ENCODE data around the gene SORCS3. TPM values are rescaled to one million over a fixed set of nuclear protein-coding genes. Genes with fewer than 3 reads are reported as not detected.

SORCS3 gene
- total RNA-seq, 1 donor from 2014 or later, result not detected

DNA sequence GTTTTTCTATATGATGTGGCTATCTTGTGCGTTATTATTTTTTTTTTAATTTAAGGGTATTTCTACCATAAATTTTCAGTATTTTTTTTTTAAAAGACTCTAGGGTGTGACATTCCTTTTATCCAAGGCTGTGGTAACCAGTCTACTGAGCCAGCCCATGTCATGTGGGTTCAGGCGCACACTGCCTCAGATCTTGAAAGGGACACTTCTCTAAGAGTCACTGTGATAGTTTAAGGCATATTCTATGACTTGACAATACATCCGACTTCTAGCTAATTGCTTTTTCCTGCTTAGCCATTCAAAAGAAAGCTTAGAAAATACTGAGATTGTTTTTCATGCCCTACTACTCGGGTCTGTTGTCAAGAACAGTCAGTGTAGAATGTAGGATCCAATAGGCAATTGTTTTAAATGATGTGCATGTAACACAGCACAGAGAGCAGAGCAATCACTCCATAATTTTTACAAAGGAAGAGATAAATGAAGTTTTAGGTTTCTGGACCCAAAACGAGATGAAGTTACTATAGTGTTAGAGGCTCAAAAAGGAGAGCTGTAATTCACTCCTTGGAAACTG is 263.7 kb downstream of the SORCS3 start:
- H3K4me3 Mint-ChIP-seq, result no peak overlapping the region
- no peaks in the 10 kb centered on the region for H3K9me3 Mint-ChIP-seq
- H3K36me3 Mint-ChIP-seq (ENCODE audit: low read depth), result no peaks in the 10 kb centered on the region
- H3K27ac Mint-ChIP-seq, result no peak overlapping the region
- intact Hi-C loops (cut with micrococcal nuclease), result no loop called here
- no peaks in the 10 kb centered on the region for H3K27me3 Mint-ChIP-seq (ENCODE audit: insufficient read depth)
- H3K4me1 Mint-ChIP-seq (ENCODE audit: low read depth), result no peaks in the 10 kb centered on the region
- no peak for DNase-seq (ENCODE audit: low spot score)

DNA sequence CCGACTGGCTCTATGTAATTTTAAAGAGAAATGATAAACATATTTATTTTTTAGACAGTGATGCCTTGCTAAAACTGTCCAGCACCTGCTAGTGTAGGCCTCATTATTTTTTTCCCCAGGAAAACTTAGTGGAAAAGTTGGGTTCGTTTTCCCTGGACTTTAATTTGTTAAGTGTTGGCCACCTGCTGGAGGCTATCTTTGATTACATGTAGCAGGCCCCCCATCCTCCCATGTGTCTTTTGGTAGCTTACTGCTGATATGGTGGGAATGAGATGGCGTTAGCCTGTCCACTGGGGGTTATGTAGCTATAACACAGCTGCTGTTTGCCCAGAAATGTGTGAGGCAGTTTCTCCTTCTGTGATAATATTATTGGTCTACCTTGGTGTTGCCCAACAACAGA is 265.0 kb downstream of the SORCS3 start:
- H3K9me3 Mint-ChIP-seq, result no peaks in the 10 kb centered on the region

DNA sequence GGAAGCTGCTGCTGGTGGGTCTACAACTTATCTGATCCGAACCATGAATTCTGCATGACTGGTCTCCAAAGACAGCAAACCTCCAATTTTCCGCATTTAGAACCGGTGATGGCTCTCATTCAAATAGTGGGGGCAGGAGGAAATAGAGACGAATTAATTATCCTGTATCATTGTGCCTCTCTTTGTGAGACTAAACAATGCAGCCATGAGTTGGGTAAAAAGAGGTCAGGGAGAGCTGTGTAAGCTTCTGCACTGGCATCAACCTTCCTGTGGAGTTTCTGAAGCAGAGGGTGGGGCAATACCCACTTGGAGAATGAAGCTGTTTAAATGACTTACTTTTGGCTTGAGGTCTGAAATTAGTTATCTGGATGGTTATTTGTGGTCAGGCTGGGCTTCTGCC is 266.4 kb downstream of the SORCS3 start:
- no peaks in the 10 kb centered on the region for H3K36me3 Mint-ChIP-seq (ENCODE audit: low read depth)
- H3K9me3 Mint-ChIP-seq, result no peaks in the 10 kb centered on the region
- H3K27me3 Mint-ChIP-seq (ENCODE audit: insufficient read depth), result no peaks in the 10 kb centered on the region
- H3K4me1 Mint-ChIP-seq (ENCODE audit: low read depth), result no peaks in the 10 kb centered on the region
- no peak for DNase-seq (ENCODE audit: low spot score)
- intact Hi-C loops (cut with micrococcal nuclease), result no loop called here
- no peak overlapping the region for H3K4me3 Mint-ChIP-seq
- no peak overlapping the region for H3K27ac Mint-ChIP-seq

More for the DNA sequence above, 265.0 kb downstream of the SORCS3 start:
- intact Hi-C loops (cut with micrococcal nuclease), result no loop called here
- no peaks in the 10 kb centered on the region for H3K27me3 Mint-ChIP-seq (ENCODE audit: insufficient read depth)
- H3K36me3 Mint-ChIP-seq (ENCODE audit: low read depth), result no peaks in the 10 kb centered on the region
- H3K27ac Mint-ChIP-seq, result no peak overlapping the region
- no peak for DNase-seq (ENCODE audit: low spot score)
- no peak overlapping the region for H3K4me3 Mint-ChIP-seq
- H3K4me1 Mint-ChIP-seq (ENCODE audit: low read depth), result no peaks in the 10 kb centered on the region

DNA sequence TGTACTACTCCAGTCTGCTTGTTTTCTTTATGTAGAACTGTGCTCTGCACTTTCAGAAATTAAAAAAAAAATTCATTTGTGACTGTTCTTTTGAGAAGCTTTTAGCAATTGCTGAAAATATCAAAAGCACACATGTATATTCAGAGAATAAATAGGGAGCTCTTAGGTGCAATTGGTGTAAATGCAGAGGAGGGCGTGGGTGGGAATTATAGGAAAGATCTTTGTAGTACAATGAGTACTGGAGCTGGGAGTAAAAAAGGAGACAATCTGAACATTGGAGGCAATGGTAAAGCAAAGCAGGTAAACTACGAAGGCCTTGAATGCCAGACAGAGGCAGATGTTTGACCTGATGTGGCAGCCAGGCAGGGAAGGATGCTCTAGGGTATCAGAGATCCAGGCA is 267.5 kb downstream of the SORCS3 start:
- Mint-ChIP-seq H3K9me3 (no peaks in the 10 kb centered on the region), H3K4me3 (no peak overlapping the region), H3K27me3 (ENCODE audit: insufficient read depth) (no peaks in the 10 kb centered on the region), H3K36me3 (ENCODE audit: low read depth) (no peaks in the 10 kb centered on the region), H3K4me1 (ENCODE audit: low read depth) (no peaks in the 10 kb centered on the region), H3K27ac (no peak overlapping the region)
- DNase-seq (ENCODE audit: low spot score), result no peak
- intact Hi-C loops (cut with micrococcal nuclease), result no loop called here

DNA sequence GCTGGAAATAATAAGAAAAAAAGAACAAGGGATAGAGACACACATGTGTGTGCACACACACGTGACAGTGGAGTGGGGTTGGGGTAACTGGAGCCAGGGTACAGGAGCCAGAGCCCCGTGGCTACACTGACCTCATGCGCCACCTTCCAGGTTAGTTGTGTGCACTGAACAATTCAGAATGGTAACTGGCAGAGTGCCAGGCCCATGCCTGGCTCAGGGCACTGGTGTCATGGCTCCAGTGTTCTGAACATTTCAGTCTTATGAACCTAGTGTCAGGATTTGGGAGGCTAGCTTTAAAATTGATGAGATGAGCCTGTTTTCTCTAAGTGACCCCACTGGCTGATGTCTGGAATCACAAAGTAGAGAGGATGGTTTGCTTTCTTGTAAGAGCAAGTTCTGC is 269.6 kb downstream of the SORCS3 start:
- no peak overlapping the region for H3K27ac Mint-ChIP-seq
- H3K36me3 Mint-ChIP-seq (ENCODE audit: low read depth), result no peaks in the 10 kb centered on the region
- DNase-seq (ENCODE audit: low spot score), result no peak
- no peaks in the 10 kb centered on the region for H3K9me3 Mint-ChIP-seq
- H3K4me1 Mint-ChIP-seq (ENCODE audit: low read depth), result no peaks in the 10 kb centered on the region
- H3K27me3 Mint-ChIP-seq (ENCODE audit: insufficient read depth), result no peaks in the 10 kb centered on the region
- intact Hi-C loops (cut with micrococcal nuclease), result no loop called here
- no peak overlapping the region for H3K4me3 Mint-ChIP-seq

DNA sequence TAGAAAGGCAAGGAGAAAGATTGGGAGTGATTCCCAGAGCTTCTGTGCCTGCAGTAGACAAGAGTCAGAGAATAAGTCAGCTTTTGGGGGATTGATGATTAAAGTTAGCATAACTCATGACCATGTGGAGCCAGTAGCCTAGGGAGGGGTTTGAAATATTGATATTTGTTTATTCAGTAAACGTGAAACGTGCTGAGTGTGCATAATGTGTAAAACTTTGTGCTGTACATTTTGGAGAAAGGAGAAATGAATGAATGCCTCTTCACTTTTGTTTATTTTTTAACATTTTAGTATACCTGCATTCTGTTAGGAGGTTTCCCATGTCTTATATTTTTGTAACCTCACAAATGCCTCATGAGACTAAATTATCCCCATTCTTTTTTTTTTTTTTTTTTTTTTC is 272.3 kb downstream of the SORCS3 start:
- Mint-ChIP-seq H3K4me1 (ENCODE audit: low read depth) (no peaks in the 10 kb centered on the region), H3K9me3 (no peaks in the 10 kb centered on the region), H3K4me3 (no peak overlapping the region), H3K27ac (no peak overlapping the region), H3K27me3 (ENCODE audit: insufficient read depth) (no peaks in the 10 kb centered on the region), H3K36me3 (ENCODE audit: low read depth) (no peaks in the 10 kb centered on the region)
- no peak for DNase-seq (ENCODE audit: low spot score)
- intact Hi-C loops (cut with micrococcal nuclease), result no loop called here

DNA sequence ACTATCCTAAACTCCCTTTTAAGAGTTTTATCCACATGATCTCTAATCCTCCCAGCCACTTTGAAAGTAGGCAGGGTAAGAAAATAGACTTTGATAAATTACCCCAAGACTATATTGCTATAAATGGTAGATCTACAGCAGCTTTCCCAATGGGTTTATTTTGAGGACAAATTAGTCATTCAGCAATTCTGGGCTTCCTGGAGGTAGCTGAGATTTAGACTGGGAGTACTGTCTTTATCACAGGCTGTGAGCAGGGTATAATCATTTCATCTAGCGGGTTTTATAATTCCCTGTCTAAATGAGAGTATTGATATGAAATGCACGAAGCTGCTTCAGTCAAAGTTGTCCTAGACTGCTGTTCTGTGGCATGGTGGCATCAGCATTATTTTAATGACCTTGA is 279.4 kb downstream of the SORCS3 start:
- Mint-ChIP-seq H3K4me1 (ENCODE audit: low read depth) (no peaks in the 10 kb centered on the region), H3K9me3 (no peaks in the 10 kb centered on the region)

DNA sequence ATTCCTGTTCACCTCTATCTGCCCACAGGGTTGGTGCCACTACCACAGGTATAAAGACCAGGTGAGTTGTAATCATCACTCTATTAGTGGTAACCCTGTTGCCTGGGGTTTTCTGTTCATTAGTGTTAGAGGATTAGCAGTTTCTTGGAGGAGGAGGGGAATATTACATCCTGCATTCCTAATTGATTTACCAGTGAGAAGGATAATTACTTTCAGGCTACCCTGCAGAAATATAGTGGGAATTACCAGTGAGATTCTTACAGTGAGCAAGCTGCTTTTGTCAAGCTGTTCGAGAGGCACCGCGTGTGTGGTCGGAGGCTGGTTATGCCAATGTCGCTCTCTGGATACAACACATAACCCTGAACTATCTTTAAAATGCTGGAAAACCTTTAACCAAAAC is 280.7 kb downstream of the SORCS3 start:
- no peaks in the 10 kb centered on the region for H3K27me3 Mint-ChIP-seq (ENCODE audit: insufficient read depth)
- no peak for DNase-seq (ENCODE audit: low spot score)
- H3K36me3 Mint-ChIP-seq (ENCODE audit: low read depth), result no peaks in the 10 kb centered on the region
- H3K4me3 Mint-ChIP-seq, result no peak overlapping the region
- no peak overlapping the region for H3K27ac Mint-ChIP-seq
- H3K4me1 Mint-ChIP-seq (ENCODE audit: low read depth), result no peaks in the 10 kb centered on the region
- H3K9me3 Mint-ChIP-seq, result no peaks in the 10 kb centered on the region
- intact Hi-C loops (cut with micrococcal nuclease), result no loop called here

More for the DNA sequence above, 279.4 kb downstream of the SORCS3 start:
- H3K27me3 Mint-ChIP-seq (ENCODE audit: insufficient read depth), result no peaks in the 10 kb centered on the region
- H3K36me3 Mint-ChIP-seq (ENCODE audit: low read depth), result no peaks in the 10 kb centered on the region
- H3K27ac Mint-ChIP-seq, result no peak overlapping the region
- intact Hi-C loops (cut with micrococcal nuclease), result no loop called here
- no peak overlapping the region for H3K4me3 Mint-ChIP-seq
- DNase-seq (ENCODE audit: low spot score), result no peak

DNA sequence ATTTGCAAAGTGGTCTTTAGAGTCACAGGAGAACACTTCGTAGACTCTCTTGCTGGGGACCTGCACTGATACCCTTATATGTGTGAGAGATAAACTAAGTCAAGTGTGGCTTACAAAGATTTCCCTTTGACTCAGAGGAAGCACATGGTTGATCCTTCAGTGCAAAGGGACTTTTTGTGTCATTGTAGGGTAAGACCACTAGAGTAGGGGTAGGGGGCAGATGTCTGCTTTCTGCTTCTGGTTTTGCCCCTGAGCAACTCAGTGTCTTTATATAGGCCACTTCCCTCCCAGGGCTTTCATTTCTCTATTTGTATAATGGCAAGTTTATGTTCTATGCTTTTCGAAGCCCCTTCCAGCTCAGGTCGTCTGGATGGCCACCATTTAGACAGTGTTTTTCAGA is 281.7 kb downstream of the SORCS3 start:
- no peak for DNase-seq (ENCODE audit: low spot score)
- H3K27ac Mint-ChIP-seq, result no peak overlapping the region
- intact Hi-C loops (cut with micrococcal nuclease), result no loop called here
- H3K4me3 Mint-ChIP-seq, result no peak overlapping the region
- H3K4me1 Mint-ChIP-seq (ENCODE audit: low read depth), result no peaks in the 10 kb centered on the region
- no peaks in the 10 kb centered on the region for H3K27me3 Mint-ChIP-seq (ENCODE audit: insufficient read depth)
- H3K36me3 Mint-ChIP-seq (ENCODE audit: low read depth), result no peaks in the 10 kb centered on the region
- H3K9me3 Mint-ChIP-seq, result no peaks in the 10 kb centered on the region

DNA sequence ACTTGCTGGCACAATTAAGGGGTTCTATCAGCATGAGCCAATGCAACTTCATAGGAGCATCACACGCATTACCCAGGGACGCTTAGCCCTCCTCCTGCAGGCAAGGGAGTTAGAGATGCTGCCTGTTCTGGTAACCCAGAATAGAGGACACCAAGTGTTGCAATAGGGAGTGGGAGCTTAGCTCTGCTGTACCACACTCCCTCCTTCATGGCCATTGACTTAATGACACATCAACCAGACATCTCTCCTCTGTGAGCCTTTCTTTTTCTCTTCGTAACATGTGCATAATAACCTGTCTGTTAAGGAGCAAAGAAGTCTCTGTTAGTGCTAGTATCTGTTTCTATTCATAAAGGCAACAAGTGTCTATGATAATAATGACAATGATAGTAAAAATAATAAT is 282.4 kb downstream of the SORCS3 start:
- intact Hi-C loops (cut with micrococcal nuclease), result no loop called here

DNA sequence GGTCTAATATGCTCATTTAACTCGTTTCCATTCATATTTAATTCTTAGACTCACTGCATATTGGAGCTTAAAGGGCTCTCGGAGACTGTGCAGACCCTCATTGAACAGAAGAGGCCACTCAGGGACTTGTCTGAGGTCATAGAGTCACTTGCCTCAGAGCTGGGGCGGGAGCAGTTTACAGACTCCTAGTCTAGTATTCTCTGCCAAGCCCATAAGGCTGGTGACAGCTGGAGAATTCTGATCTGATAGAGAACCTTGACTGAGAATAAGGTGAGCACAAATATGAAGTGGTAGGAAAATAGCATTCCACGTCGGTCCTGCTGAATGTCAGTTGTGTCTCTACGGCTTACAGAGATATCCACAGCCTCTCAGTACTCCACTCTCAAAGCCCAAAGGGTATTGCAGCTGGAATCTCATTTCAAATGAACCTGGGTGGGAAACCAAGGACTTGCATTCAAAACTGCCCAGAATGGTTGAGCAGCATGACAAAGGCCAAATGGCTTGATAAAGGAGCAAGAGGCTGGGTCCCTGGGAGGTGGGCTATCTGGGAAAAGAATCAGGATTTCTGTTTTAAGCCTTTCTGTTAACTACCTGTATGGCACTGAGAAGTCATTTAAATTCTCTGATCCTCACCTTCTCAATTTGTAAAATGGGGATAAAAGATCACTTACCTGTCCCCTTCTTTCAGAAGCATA is 283.2 kb downstream of the SORCS3 start:
- Mint-ChIP-seq H3K4me3 (no peak overlapping the region), H3K9me3 (no peaks in the 10 kb centered on the region), H3K27me3 (ENCODE audit: insufficient read depth) (no peaks in the 10 kb centered on the region), H3K27ac (no peak overlapping the region), H3K36me3 (ENCODE audit: low read depth) (no peaks in the 10 kb centered on the region), H3K4me1 (ENCODE audit: low read depth) (no peaks in the 10 kb centered on the region)
- no peak for DNase-seq (ENCODE audit: low spot score)
- intact Hi-C loops (cut with micrococcal nuclease), result no loop called here

More for the DNA sequence above, 282.4 kb downstream of the SORCS3 start:
- no peaks in the 10 kb centered on the region for H3K27me3 Mint-ChIP-seq (ENCODE audit: insufficient read depth)
- H3K4me1 Mint-ChIP-seq (ENCODE audit: low read depth), result no peaks in the 10 kb centered on the region
- no peaks in the 10 kb centered on the region for H3K9me3 Mint-ChIP-seq
- no peaks in the 10 kb centered on the region for H3K36me3 Mint-ChIP-seq (ENCODE audit: low read depth)
- no peak overlapping the region for H3K4me3 Mint-ChIP-seq
- DNase-seq (ENCODE audit: low spot score), result no peak
- H3K27ac Mint-ChIP-seq, result no peak overlapping the region

DNA sequence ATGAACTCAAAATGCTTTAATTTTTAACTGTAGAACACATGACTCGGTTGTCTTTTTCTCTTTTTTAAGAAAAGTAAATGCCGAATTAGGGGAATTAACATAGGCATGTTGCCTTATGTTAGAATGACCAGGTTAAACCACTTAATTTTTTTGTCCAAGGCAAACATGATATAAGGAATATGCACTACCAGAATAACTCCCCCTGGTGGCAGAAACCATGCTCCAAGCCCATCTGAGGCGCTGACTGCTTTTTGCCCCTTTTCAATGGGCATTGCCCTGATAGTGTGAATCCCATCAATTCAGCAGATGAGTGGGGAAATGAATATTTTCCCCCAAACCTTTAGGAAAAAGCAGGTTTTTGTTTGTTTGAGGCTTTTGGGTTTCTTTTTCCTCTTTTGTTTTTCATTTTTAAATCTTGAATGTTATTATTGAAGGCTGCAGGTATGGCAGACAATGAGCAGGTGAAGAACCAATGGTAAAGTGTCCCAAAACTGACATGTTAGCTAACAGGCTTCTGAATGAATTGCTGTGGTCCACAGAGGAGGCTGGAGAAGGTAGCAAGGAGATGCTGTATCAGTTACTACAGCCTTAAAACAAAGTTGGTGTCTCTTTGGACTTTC is 284.3 kb downstream of the SORCS3 start:
- Mint-ChIP-seq H3K36me3 (ENCODE audit: low read depth) (no peaks in the 10 kb centered on the region), H3K9me3 (no peaks in the 10 kb centered on the region), H3K27me3 (ENCODE audit: insufficient read depth) (no peaks in the 10 kb centered on the region), H3K4me3 (no peak overlapping the region), H3K4me1 (ENCODE audit: low read depth) (no peaks in the 10 kb centered on the region), H3K27ac (no peak overlapping the region)
- DNase-seq (ENCODE audit: low spot score), result peak; percentile 2
- intact Hi-C loops (cut with micrococcal nuclease), result no loop called here

DNA sequence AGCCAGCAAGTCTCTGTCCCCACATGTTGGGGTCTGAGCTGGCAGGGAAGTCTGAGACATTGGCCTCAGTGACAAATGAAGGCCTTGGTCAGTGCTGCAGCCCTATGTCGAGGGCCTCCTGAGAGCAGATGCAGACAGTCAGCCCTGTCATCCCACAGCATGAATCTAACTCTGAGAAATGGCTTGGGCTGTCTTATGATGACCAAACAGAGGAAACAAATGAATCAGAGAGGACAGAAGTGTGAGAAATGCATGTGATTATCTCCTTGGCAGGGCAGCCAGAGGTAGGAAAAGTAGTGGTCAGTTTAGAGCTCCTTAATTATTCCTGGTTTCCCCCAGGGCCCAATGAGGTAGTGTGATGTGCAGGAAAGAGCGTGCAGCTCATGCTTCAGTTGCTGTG is 287.6 kb downstream of the SORCS3 start:
- Mint-ChIP-seq H3K4me3 (no peak overlapping the region), H3K4me1 (ENCODE audit: low read depth) (no peaks in the 10 kb centered on the region), H3K36me3 (ENCODE audit: low read depth) (no peaks in the 10 kb centered on the region), H3K27ac (no peak overlapping the region), H3K27me3 (ENCODE audit: insufficient read depth) (no peaks in the 10 kb centered on the region), H3K9me3 (no peaks in the 10 kb centered on the region)
- no peak for DNase-seq (ENCODE audit: low spot score)
- intact Hi-C loops (cut with micrococcal nuclease), result no loop called here
